HepG2 (cell line): Measurements from ENCODE around the gene FREM3. TPM values are rescaled to one million over a fixed set of nuclear protein-coding genes. Genes with fewer than 3 reads are reported as not detected.

ENCODE experiments used
- AFF4 ChIP-seq: sonication (generic); formaldehyde crosslinking; IDR thresholded peaks from 2 replicates; pipeline ENCODE4 v1.4.0; 2020; ENCODE audit warnings: missing genetic modification reagents
- ASH2L ChIP-seq: fragments of 300-600, 200-600 bp; sonication (generic); IDR thresholded peaks from 2 replicates; pipeline ENCODE4 v1.7.0; 2017; ENCODE audit warnings: low read depth, mild to moderate bottlenecking, moderate library complexity, mixed read lengths, low read length; ENCODE audit not compliant: insufficient read length
- DRAP1 ChIP-seq: IDR thresholded peaks from 2 replicates; pipeline ENCODE4 v1.6.1; 2016; ENCODE audit warnings: missing genetic modification reagents, missing compliant biosample characterization
- HCFC1 ChIP-seq: fragments of 150-350 bp; IDR thresholded peaks from 2 replicates; pipeline ENCODE4 v1.6.1; 2014; ENCODE audit warnings: low read depth, low read length
- NFE2L2 ChIP-seq: fragments of 150-350 bp; IDR thresholded peaks from 2 replicates; pipeline ENCODE4 v1.6.1; 2014; ENCODE audit warnings: low read length
- PHF20 ChIP-seq: sonication (generic); formaldehyde crosslinking; IDR thresholded peaks from 2 replicates; pipeline ENCODE4 v1.5.0; 2020; ENCODE audit warnings: mild to moderate bottlenecking, missing genetic modification reagents
- POLR2G ChIP-seq: fragments of 200-400 bp; formaldehyde crosslinking; IDR thresholded peaks from 2 replicates; pipeline ENCODE4 v1.6.1; 2018; ENCODE audit warnings: mild to moderate bottlenecking, low read depth, low read length, moderate library complexity
- STAT6 ChIP-seq: sonication (generic); formaldehyde crosslinking; IDR thresholded peaks from 2 replicates; pipeline ENCODE4 v1.4.0; 2020; ENCODE audit warnings: missing genetic modification reagents, mild to moderate bottlenecking, borderline replicate concordance
- TBP ChIP-seq: sonication (generic); formaldehyde crosslinking; IDR thresholded peaks from 2 replicates; pipeline ENCODE4 v1.5.0; 2020; ENCODE audit warnings: missing genetic modification reagents
- TBX3 ChIP-seq: fragments of 450-650 bp; IDR thresholded peaks from 2 replicates; pipeline ENCODE4 v1.6.1; 2017; ENCODE audit warnings: antibody characterized with exemption, mild to moderate bottlenecking, inconsistent platforms, borderline replicate concordance
- THAP8 ChIP-seq: sonication (generic); formaldehyde crosslinking; IDR thresholded peaks from 2 replicates; pipeline ENCODE4 v1.5.1; 2020; ENCODE audit warnings: missing genetic modification reagents, mild to moderate bottlenecking, borderline replicate concordance
- ZBTB37 ChIP-seq: sonication (generic); formaldehyde crosslinking; IDR thresholded peaks from 2 replicates; pipeline ENCODE4 v1.4.0; 2020; ENCODE audit warnings: mild to moderate bottlenecking, missing genetic modification reagents
- ZNF205 ChIP-seq: IDR thresholded peaks from 2 replicates; pipeline ENCODE4 v1.6.1; 2018; ENCODE audit warnings: missing biosample characterization, missing genetic modification reagents
- ZNF256 ChIP-seq: sonication (generic); formaldehyde crosslinking; conservative IDR thresholded peaks from 2 replicates; pipeline ENCODE4 v1.4.0; 2020; ENCODE audit warnings: missing genetic modification reagents
- ZNF550 ChIP-seq: sonication (generic); formaldehyde crosslinking; IDR thresholded peaks from 2 replicates; pipeline ENCODE4 v1.4.0; 2020; ENCODE audit warnings: mild to moderate bottlenecking, missing genetic modification reagents, borderline replicate concordance
- ZNF777 ChIP-seq: sonication (generic); formaldehyde crosslinking; IDR thresholded peaks from 2 replicates; pipeline ENCODE4 v1.4.0; 2020; ENCODE audit warnings: missing genetic modification reagents
- ZNF800 ChIP-seq: sonication (generic); formaldehyde crosslinking; IDR thresholded peaks from 2 replicates; pipeline ENCODE4 v1.4.0; 2020; ENCODE audit warnings: missing genetic modification reagents
- polyA plus RNA-seq, 8 experiments: library from polyadenylated mRNA; depleted of rRNA in 3 of 8; stranded (reverse) in 7 of 8; unstranded in 1 of 8; fragments of >200 nt; fragmentation: Illumina TruSeq in 4 of 8; extraction: Trizol in 4 of 8; gene quantifications; 2 replicates each; pipeline versions ENCODE4 v1.2.1 to v1.2.3, GENCODE V29; 2011 to 2016; ENCODE audit warnings: low read depth in 4 of 8, missing spikeins in 1 of 8, mixed read lengths in 1 of 8; ENCODE audit not compliant: insufficient read depth in 1 of 8
- total RNA-seq, 5 experiments: library from RNA; depleted of rRNA; stranded (reverse); fragments of >200 nt; fragmentation: Illumina TruSeq; extraction: Trizol; gene quantifications; 2 replicates each; pipeline ENCODE4 v1.2.3, GENCODE V29; 2016; ENCODE audit warnings: low read depth in 1 of 5

Gene FREM3
- total and polyA plus RNA-seq, 2 of the 13 experiments (the other 11 are each of a cell fraction or from before 2014, with no cell fraction given), result not detected

- TF ChIP-seq AFF4 (CRISPR knock-in tag) (no peak), TBX3 (no peak), ZNF550 (CRISPR knock-in tag) (0 out of 2 replicates have a peak, but pooled peaks have one; percentile 51), ZNF800 (CRISPR knock-in tag) (peak; percentile 33; the same call in 1 of the 2 replicates), ZNF777 (CRISPR knock-in tag) (peak; percentile 83), ASH2L (peak; percentile 53), POLR2G (peak; percentile 59), PHF20 (CRISPR knock-in tag) (peak; percentile 66), HCFC1 (no peak), NFE2L2 (no peak), THAP8 (CRISPR knock-in tag) (peak; percentile 52; the same call in 1 of the 2 replicates), DRAP1 (peak; percentile 39), STAT6 (CRISPR knock-in tag) (0 out of 2 replicates have a peak, but pooled peaks have one; percentile 28), ZNF205 (CRISPR knock-in tag) (peak; percentile 71; the same call in 1 of the 2 replicates), TBP (no peak), ZNF256 (0 out of 2 replicates have a peak, but pooled peaks have one; percentile 20), ZBTB37 (CRISPR knock-in tag) (no peak)
Observed at GRCh38 chr4:143558823-143559756, 141.4 kb downstream of the FREM3 start (continued).
